ENCODE measurements around the gene TRIM27. TPM values are rescaled to one million over a fixed set of nuclear protein-coding genes. Genes with fewer than 3 reads are reported as not detected.

TRIM27 gene
- total and polyA plus RNA-seq, 7 donors = 19.2 to 40.0 (median 34.7) TPM

GRCh38 chr6:28945349-28945748 is 21.6 kb upstream of the TRIM27 start:
- 94 to 96% methylated on average over 3 of the region's 3 CpGs for WGBS, 2 donors
- no peak for TF ChIP-seq EP300 (IDR thresholded peaks at IDR 0.05)
- no peak for TF ChIP-seq POLR2A (IDR thresholded peaks at IDR 0.05)
- no peak for TF ChIP-seq POLR2AphosphoS5 (IDR thresholded peaks at IDR 0.05)
- TF ChIP-seq, protein P1, sequence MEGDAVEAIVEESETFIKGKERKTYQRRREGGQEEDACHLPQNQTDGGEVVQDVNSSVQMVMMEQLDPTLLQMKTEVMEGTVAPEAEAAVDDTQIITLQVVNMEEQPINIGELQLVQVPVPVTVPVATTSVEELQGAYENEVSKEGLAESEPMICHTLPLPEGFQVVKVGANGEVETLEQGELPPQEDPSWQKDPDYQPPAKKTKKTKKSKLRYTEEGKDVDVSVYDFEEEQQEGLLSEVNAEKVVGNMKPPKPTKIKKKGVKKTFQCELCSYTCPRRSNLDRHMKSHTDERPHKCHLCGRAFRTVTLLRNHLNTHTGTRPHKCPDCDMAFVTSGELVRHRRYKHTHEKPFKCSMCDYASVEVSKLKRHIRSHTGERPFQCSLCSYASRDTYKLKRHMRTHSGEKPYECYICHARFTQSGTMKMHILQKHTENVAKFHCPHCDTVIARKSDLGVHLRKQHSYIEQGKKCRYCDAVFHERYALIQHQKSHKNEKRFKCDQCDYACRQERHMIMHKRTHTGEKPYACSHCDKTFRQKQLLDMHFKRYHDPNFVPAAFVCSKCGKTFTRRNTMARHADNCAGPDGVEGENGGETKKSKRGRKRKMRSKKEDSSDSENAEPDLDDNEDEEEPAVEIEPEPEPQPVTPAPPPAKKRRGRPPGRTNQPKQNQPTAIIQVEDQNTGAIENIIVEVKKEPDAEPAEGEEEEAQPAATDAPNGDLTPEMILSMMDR (IDR thresholded peaks at IDR 0.05) = no peak
- no peaks in the 10 kb centered on the region for H3K36me3 ChIP-seq
- H3K27ac ChIP-seq = no peak overlapping the region
- DNase-seq = no peak
- no peaks in the 10 kb centered on the region for H3K9me3 ChIP-seq
- H3K4me1 ChIP-seq = peaks cover 0 to 21% (median 14%) of the 10 kb centered on the region in 4 donors
- intact Hi-C loops (cut with DNase I) = no loop called here
- no peaks in the 10 kb centered on the region for H3K27me3 ChIP-seq
- no peak overlapping the region for H3K4me3 ChIP-seq

DNA sequence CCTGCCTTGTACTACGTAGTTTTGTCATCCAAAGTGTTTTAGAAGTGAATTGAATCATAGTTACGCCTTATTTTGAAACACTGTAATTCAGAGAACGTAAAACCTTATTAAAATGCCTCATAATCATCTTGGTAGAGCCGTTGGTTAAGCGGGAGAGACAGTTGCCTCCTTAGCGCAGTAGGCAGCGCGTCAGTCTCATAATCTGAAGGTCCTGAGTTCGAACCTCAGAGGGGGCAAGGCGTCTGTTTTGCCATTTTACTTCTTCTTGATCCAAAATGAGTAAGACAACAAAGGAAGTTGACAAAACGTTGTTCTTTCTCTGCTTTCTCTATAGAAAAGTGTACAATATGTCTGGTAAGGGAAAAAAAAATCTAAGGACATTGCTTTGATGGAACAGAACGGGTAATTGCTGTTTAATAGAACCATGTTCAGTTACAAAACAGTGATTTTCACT is 20.7 kb upstream of the TRIM27 start:
- no peaks in the 10 kb centered on the region for H3K36me3 ChIP-seq
- peak; percentile 74 for DNase-seq
- peaks cover 0 to 24% (median 15%) of the 10 kb centered on the region in 4 donors for H3K4me1 ChIP-seq
- no peaks in the 10 kb centered on the region for H3K9me3 ChIP-seq
- TF ChIP-seq EP300 (IDR thresholded peaks at IDR 0.05) = no peak
- peak in 1 of 4 donors; percentile 17 for TF ChIP-seq POLR2AphosphoS5 (IDR thresholded peaks at IDR 0.05)
- no peaks in the 10 kb centered on the region for H3K27me3 ChIP-seq
- H3K27ac ChIP-seq = peak overlapping the region; percentile 76 to 83 (median 82)
- WGBS, 2 donors = 7 to 9% methylated on average over 12 of the region's 12 CpGs
- intact Hi-C loops (cut with DNase I) = loop anchor here (1.0 to 5.0 kb wide), 4 partner anchors 38 to 1467 kb away; no protein-coding TSS in a partner anchor
- H3K4me3 ChIP-seq = peak overlapping the region; percentile 37 to 53 (median 44)

- intact Hi-C loops (cut with DNase I) = loop anchor here (1.0 to 5.0 kb wide), 4 partner anchors 39 to 1466 kb away; no protein-coding TSS in a partner anchor
Observed at GRCh38 chr6:28943557-28944411, 20.0 kb upstream of the TRIM27 start.

GRCh38 chr6:28943223-28943556 is 19.4 kb upstream of the TRIM27 start:
- Histone ChIP-seq H3K27ac (peak overlapping the region in 1 of 4 donors; percentile 83), H3K4me3 (peak overlapping the region in 3 of 4 donors; percentile 40 to 53 (median 49)), H3K36me3 (no peaks in the 10 kb centered on the region), H3K27me3 (no peaks in the 10 kb centered on the region), H3K9me3 (no peaks in the 10 kb centered on the region), H3K4me1 (peaks cover 0 to 24% (median 15%) of the 10 kb centered on the region in 4 donors)
- intact Hi-C loops (cut with DNase I) = loop anchor here (5.0 kb wide), 3 partner anchors 106 to 1466 kb away; no protein-coding TSS in a partner anchor
- no peak for DNase-seq
- no peak for TF ChIP-seq POLR2A (IDR thresholded peaks at IDR 0.05)
- TF ChIP-seq, protein P1 (IDR thresholded peaks at IDR 0.05) = no peak
- no peak for TF ChIP-seq EP300 (IDR thresholded peaks at IDR 0.05)
- no peak for TF ChIP-seq POLR2AphosphoS5 (IDR thresholded peaks at IDR 0.05)
- WGBS, 2 donors = 42 to 48% methylated on average over 6 of the region's 6 CpGs

More at GRCh38 chr6:28943557-28944411, 20.0 kb upstream of the TRIM27 start:
- DNase-seq = peak; percentile 81
- TF ChIP-seq EP300 (IDR thresholded peaks at IDR 0.05) (no peak), POLR2A (IDR thresholded peaks at IDR 0.05) (no peak), POLR2AphosphoS5 (IDR thresholded peaks at IDR 0.05) (no peak)
- TF ChIP-seq, protein P1 (IDR thresholded peaks at IDR 0.05) = no peak
- Histone ChIP-seq H3K36me3 (no peaks in the 10 kb centered on the region), H3K27ac (peak overlapping the region; percentile 76 to 83 (median 82)), H3K4me3 (peak overlapping the region; percentile 37 to 53 (median 44)), H3K27me3 (no peaks in the 10 kb centered on the region), H3K9me3 (no peaks in the 10 kb centered on the region), H3K4me1 (peaks cover 0 to 24% (median 15%) of the 10 kb centered on the region in 4 donors)
- WGBS, 2 donors = 3 to 5% methylated on average over 33 of the region's 33 CpGs
